ENCODE data around the gene PIEZO2. TPM values are rescaled to one million over a fixed set of nuclear protein-coding genes. Genes with fewer than 3 reads are reported as not detected.

PIEZO2 gene
- total RNA-seq (2022; extraction: Qiagen RNA extraction; ENCODE audit: low read depth) = 0.58 to 1.2 TPM (median 0.66 TPM) in 5 replicates

DNA sequence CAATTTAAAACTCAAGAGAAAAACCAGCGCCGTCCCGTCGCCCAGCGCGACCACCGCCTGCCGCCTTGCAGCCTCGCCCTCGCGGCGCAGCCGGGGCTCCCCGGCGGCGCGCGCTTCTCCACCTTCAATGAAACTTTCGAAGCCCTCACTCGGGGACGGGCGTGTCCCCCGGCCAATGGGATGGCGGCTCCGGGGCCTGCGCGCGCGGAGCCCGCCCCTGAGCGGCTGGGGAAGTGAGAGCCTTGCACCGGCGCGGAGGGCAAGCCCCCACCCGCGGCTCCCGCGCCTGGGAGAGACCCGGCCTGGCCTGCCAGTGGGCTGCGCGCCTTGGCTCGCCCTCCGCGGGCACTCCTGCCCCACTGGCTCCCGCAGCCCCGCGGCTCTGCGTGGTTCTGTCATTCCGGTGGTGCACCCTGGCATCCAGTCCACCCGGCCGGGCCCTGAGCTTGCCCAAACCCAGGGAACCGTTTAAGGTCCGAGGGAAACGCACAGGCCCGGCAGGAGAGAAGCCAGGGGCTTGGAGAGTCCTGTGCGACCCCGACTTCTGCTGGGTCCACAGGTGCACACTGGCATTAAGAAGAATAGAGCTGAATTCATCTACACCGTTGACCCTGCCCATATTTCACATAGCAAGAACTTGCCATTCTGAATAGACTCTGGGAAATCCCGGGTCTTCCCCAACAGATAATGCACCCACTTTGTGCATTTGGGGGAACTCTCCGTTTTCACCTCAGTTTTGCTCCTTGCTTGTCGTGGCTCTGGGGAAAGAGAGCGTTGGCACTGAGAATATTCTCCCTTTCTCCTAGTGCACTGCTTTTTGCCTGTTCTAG lies at the start of gene PIEZO2:
Gene PIEZO2 (minus strand): TSS at position 129 of the 830 bp plus-strand sequence. CDS start 981 bp downstream, outside the sequence.

Measured in A549 treated with GW870086 at 1 μM for 4 hours (cell line).